K562 (cell line): Measurements from ENCODE around the gene GCNT4. TPM values are rescaled to one million over a fixed set of nuclear protein-coding genes. Genes with fewer than 3 reads are reported as not detected.

Experiments used
- ATAC-seq: fragments of 200-7000 bp; cut with Tn5 transposase; 3 replicates; pipeline ENCODE4 v1.9.1; 2020; ENCODE audit warnings: moderate library complexity
- BruUV-seq: library from RNA; stranded (reverse); fragments of 400-500 nt; replicated peaks from 2 replicates; lab custom pipeline; 2021; lab: Mats Ljungman, UMichigan
- CTCF ChIA-PET: fragments of 300-600 bp; formaldehyde crosslinking; extraction: SDS; loops from one replicate; lab custom pipeline; 2021; ENCODE audit warnings: low intra/inter-chr PET ratio; lab: Yijun Ruan, JAX
- POLR2A ChIA-PET: fragments of 300-600, 350-650 bp; sonication (Branson Sonifier 250); formaldehyde crosslinking; extraction: SDS; loops from one replicate; lab custom pipeline; 2021; ENCODE audit warnings: antibody characterized with exemption, inconsistent platforms; lab: Yijun Ruan, JAX
- DNase-seq, 4 experiments: peaks; one replicate each; pipeline versions ENCODE4 v3.0.0 to v3.0.0-alpha.2; 2011 to 2018; ENCODE audit warnings: low spot score in 3 of 4, mixed read lengths in 3 of 4; ENCODE audit errors: extremely low read depth in 1 of 4
- FAIRE-seq: peaks from 2 replicates; lab custom pipeline; 2011; peaks lifted over from hg19 to GRCh38; lab: Jason Lieb, UNC
- H2AFZ ChIP-seq: 2 replicates; pipeline ENCODE4 v1.6.0; 2011; ENCODE audit warnings: low read depth, low read length, control low read depth, inconsistent platforms
- H3K27ac ChIP-seq: fragments of 200-600 bp; 3 replicates; pipeline ENCODE4 v1.8.0; 2011; ENCODE audit warnings: low read depth, mild to moderate bottlenecking, control low read depth, inconsistent platforms, low read length, moderate library complexity, mixed read lengths; ENCODE audit errors: extremely low read depth
- H3K27me3 ChIP-seq, 2 experiments: fragments of 300-600 bp in 1 of 2; 2 replicates in 1 of 2; 3 replicates in 1 of 2; pipeline versions ENCODE4 v1.6.0 to v1.8.0; 2011; ENCODE audit warnings: inconsistent platforms in 2 of 2, low read length in 2 of 2, mild to moderate bottlenecking in 1 of 2, mixed read lengths in 1 of 2, moderate library complexity in 1 of 2; ENCODE audit not compliant: control insufficient read depth in 2 of 2, insufficient read depth in 2 of 2
- H3K36me3 ChIP-seq: fragments of 300-600 bp; 3 replicates; pipeline ENCODE4 v1.8.0; 2011; ENCODE audit warnings: mild to moderate bottlenecking, low read length, inconsistent platforms; ENCODE audit not compliant: control insufficient read depth, insufficient read depth
- H3K4me1 ChIP-seq, 2 experiments: fragments of 200-600 bp in 1 of 2; replicated peaks in 1 of 2; 2 replicates in 1 of 2; 3 replicates in 1 of 2; pipeline versions ENCODE4 v1.5.1 to v1.8.0; 2011; ENCODE audit warnings: inconsistent platforms in 2 of 2, low read length in 2 of 2, mild to moderate bottlenecking in 1 of 2, mixed read lengths in 1 of 2, moderate library complexity in 1 of 2; ENCODE audit not compliant: control insufficient read depth in 2 of 2, insufficient read depth in 2 of 2
- H3K4me2 ChIP-seq: 2 replicates; pipeline ENCODE4 v1.6.1; 2011; ENCODE audit warnings: low read length, control low read depth, inconsistent platforms, mixed read lengths; ENCODE audit not compliant: insufficient read depth
- H3K4me3 ChIP-seq: fragments of 200-600 bp; sonication (generic), shearing (Covaris generic); 2 replicates; pipeline ENCODE4 v1.5.1; 2016; ENCODE audit warnings: control low read depth, inconsistent platforms
- H3K79me2 ChIP-seq: fragments of 200-600 bp; 3 replicates; pipeline ENCODE4 v1.8.0; 2011; ENCODE audit warnings: low read length, inconsistent platforms; ENCODE audit not compliant: control insufficient read depth, insufficient read depth
- H3K9ac ChIP-seq, 2 experiments: 2 replicates each; pipeline versions ENCODE4 v1.6.0 to v1.6.1; 2011; ENCODE audit warnings: low read depth in 2 of 2, low read length in 2 of 2, control low read depth in 1 of 2, inconsistent platforms in 1 of 2, mild to moderate bottlenecking in 1 of 2, mixed read lengths in 1 of 2; ENCODE audit not compliant: insufficient read depth in 1 of 2
- H3K9me1 ChIP-seq: one replicate; pipeline ENCODE4 v1.6.0; 2011; ENCODE audit warnings: inconsistent platforms, mild to moderate bottlenecking, low read length, moderate library complexity; ENCODE audit not compliant: control insufficient read depth, insufficient read depth
- H3K9me3 ChIP-seq: replicated peaks from 2 replicates; pipeline ENCODE4 v1.5.1; 2011; ENCODE audit warnings: low read depth, low read length, inconsistent platforms; ENCODE audit not compliant: control insufficient read depth, insufficient read depth
- H4K20me1 ChIP-seq: replicated peaks from 2 replicates; pipeline ENCODE4 v1.6.1; 2011; ENCODE audit warnings: low read length, inconsistent platforms, mixed read lengths; ENCODE audit not compliant: control insufficient read depth, insufficient read depth
- AFF1 ChIP-seq, 2 experiments: fragments of 450-650 bp; IDR thresholded peaks; 2 replicates each; pipeline ENCODE4 v1.6.1; 2018; ENCODE audit warnings: mild to moderate bottlenecking in 2 of 2, low read depth in 1 of 2; ENCODE audit not compliant: partially characterized antibody in 2 of 2
- ARID2 ChIP-seq: fragments of 450-650 bp; IDR thresholded peaks from 2 replicates; pipeline ENCODE4 v1.6.1; 2017; ENCODE audit warnings: antibody characterized with exemption, mild to moderate bottlenecking
- CCNT2 ChIP-seq: IDR thresholded peaks from 2 replicates; pipeline ENCODE4 v1.6.1; 2011; ENCODE audit warnings: borderline replicate concordance, low read depth, mild to moderate bottlenecking, moderate library complexity, mixed read lengths, low read length; ENCODE audit not compliant: insufficient read length; ENCODE audit errors: extremely low read depth
- CHD4 ChIP-seq: fragments of 200-600 bp; sonication (generic); IDR thresholded peaks from 3 replicates; pipeline ENCODE4 v1.6.1; 2012; ENCODE audit warnings: low read depth, mild to moderate bottlenecking, mixed read lengths, low read length, inconsistent platforms; ENCODE audit not compliant: insufficient read depth, insufficient replicate concordance, poor library complexity, severe bottlenecking
- DLX4 ChIP-seq: fragments of 250-450 bp; sonication (Bioruptor Pico); IDR thresholded peaks from 2 replicates; pipeline ENCODE4 v1.6.1; 2021; ENCODE audit warnings: mild to moderate bottlenecking
- GABPB2 ChIP-seq: fragments of 250-450 bp; sonication (Bioruptor Pico); conservative IDR thresholded peaks from 2 replicates; pipeline ENCODE4 v1.5.1; 2021; ENCODE audit warnings: mild to moderate bottlenecking
- MAFK ChIP-seq: IDR thresholded peaks from 2 replicates; pipeline ENCODE4 v1.6.1; 2011; ENCODE audit warnings: low read length, improper control_type of control experiment
- PPARD ChIP-seq: fragments of 250-450 bp; sonication (Bioruptor Pico); IDR thresholded peaks from 2 replicates; pipeline ENCODE4 v1.8.0; 2022; ENCODE audit warnings: inconsistent platforms, mild to moderate bottlenecking, moderate library complexity
- RBM25 ChIP-seq: fragments of 200-400 bp; formaldehyde crosslinking; IDR thresholded peaks from 2 replicates; pipeline ENCODE4 v1.6.1; 2018; ENCODE audit warnings: low read length, low read depth, moderate library complexity; ENCODE audit not compliant: severe bottlenecking
- SMAD3 ChIP-seq: fragments of 450-650 bp; formaldehyde crosslinking; conservative IDR thresholded peaks from 2 replicates; pipeline ENCODE4 v1.4.0; 2020; ENCODE audit warnings: mild to moderate bottlenecking
- TFE3 ChIP-seq: fragments of 450-650 bp; formaldehyde crosslinking; IDR thresholded peaks from 2 replicates; pipeline ENCODE4 v1.4.0; 2020; ENCODE audit warnings: mild to moderate bottlenecking, mixed read lengths
- TGIF2 ChIP-seq: sonication (generic); formaldehyde crosslinking; IDR thresholded peaks from 2 replicates; pipeline ENCODE4 v1.8.1; 2022; ENCODE audit warnings: mild to moderate bottlenecking, missing genetic modification reagents, moderate library complexity
- ZBTB9 ChIP-seq: fragments of 450-650 bp; formaldehyde crosslinking; IDR thresholded peaks from 2 replicates; pipeline ENCODE4 v1.4.0; 2020; ENCODE audit warnings: mild to moderate bottlenecking, moderate library complexity
- ZKSCAN1 ChIP-seq: fragments of 150-350 bp; IDR thresholded peaks from 2 replicates; pipeline ENCODE4 v1.6.1; 2016; ENCODE audit warnings: low read depth, low read length
- ZNF785 ChIP-seq: fragments of 250-450 bp; sonication (Bioruptor Pico); IDR thresholded peaks from 2 replicates; pipeline ENCODE4 v1.4.0; 2020; ENCODE audit warnings: mild to moderate bottlenecking
- WGBS: fragments of 100-300 bp; shearing (Covaris generic); methylation state at CpG from one replicate; pipeline ENCODE4 v1.1.6; 2016; ENCODE audit warnings: low coverage, mixed read lengths; ENCODE audit not compliant: insufficient coverage; ENCODE audit errors: missing lambda C conversion rate; 5-methylcytosine and 5-hydroxymethylcytosine counted together
- in situ Hi-C: fragments of 300-500 bp; cut with MboI; formaldehyde crosslinking; loops from 4 replicates; pipeline ENCODE4 v1.15.0; 2018; ENCODE audit warnings: inconsistent platforms, mixed read lengths
- intact Hi-C: fragments of 100-400 bp; cut with micrococcal nuclease; formaldehyde crosslinking; loops from 2 replicates; pipeline ENCODE4 v1.14.2; 2022
- polyA plus RNA-seq, 8 experiments: library from polyadenylated mRNA; depleted of rRNA in 4 of 8; stranded (reverse) in 5 of 8; unstranded in 3 of 8; fragments of >200 nt; fragmentation: Nextera tagmentation in 2 of 8; fragmentation: Illumina TruSeq in 1 of 8; extraction: Ambion mirVana in 2 of 8; extraction: Trizol in 1 of 8; gene quantifications; 2 replicates each; pipeline versions ENCODE4 v1.2.1 to v1.2.3, GENCODE V29; 2011 to 2014; ENCODE audit warnings: inconsistent platforms in 1 of 8, missing spikeins in 1 of 8
- total RNA-seq, 7 experiments: library from RNA; depleted of rRNA in 6 of 7; stranded (reverse); fragments of >200 nt in 6 of 7; fragmentation: Illumina TruSeq in 2 of 7; extraction: Trizol in 2 of 7; gene quantifications; 2 replicates each; pipeline versions ENCODE4 v1.2.1 to v1.2.3, GENCODE V29; 2011 to 2021; ENCODE audit warnings: low replicate concordance in 1 of 7

Gene GCNT4
- total and polyA plus RNA-seq, 9 of the 15 experiments (the other 6 are each of a cell fraction or from before 2014, with no cell fraction given), result 0.01 TPM; not detected in 8

GRCh38 chr5:75021219-75021618 is 31.1 kb downstream of the GCNT4 start:
- Histone ChIP-seq H3K4me3 (no peak overlapping the region), H3K4me1 (no peaks in the 10 kb centered on the region), H2AFZ (no peak overlapping the region), H3K9ac (no peak overlapping the region), H3K27me3 (no peaks in the 10 kb centered on the region; a peak in 1 of 5 replicates), H3K79me2 (no peaks in the 10 kb centered on the region), H4K20me1 (no peaks in the 10 kb centered on the region), H3K36me3 (no peaks in the 10 kb centered on the region), H3K27ac (no peak overlapping the region), H3K9me3 (no peaks in the 10 kb centered on the region), H3K4me2 (no peak overlapping the region), H3K9me1 (no peaks in the 10 kb centered on the region)
- ChIA-PET POLR2A (no interaction called here), CTCF (no interaction called here)
- ATAC-seq, result peak; percentile 29; the same call in 1 of the 3 replicates
- 0% methylated on average over 3 of the region's 3 CpGs for WGBS
- DNase-seq, result peak in 2 of 4 experiments; percentile 4 to 16
- no peak for FAIRE-seq
- in situ Hi-C loops (no loop called here), intact Hi-C loops (no loop called here)
- no TSS peak for BruUV-seq
- TF ChIP-seq ZKSCAN1, result no peak
- TF ChIP-seq ZBTB9 (CRISPR knock-in tag), result no peak
- TF ChIP-seq SMAD3 (CRISPR knock-in tag), result no peak
- TF ChIP-seq GABPB2 (CRISPR knock-in tag), result no peak
- no peak for TF ChIP-seq TGIF2
- no peak for TF ChIP-seq ARID2
- TF ChIP-seq RBM25, result no peak
- no peak for TF ChIP-seq CCNT2
- TF ChIP-seq MAFK, result no peak
- no peak for TF ChIP-seq PPARD (CRISPR knock-in tag)
- TF ChIP-seq AFF1 (IDR thresholded peaks at IDR 0.05; ENCODE audit: low read depth in 1 of 2, partially characterized antibody in 2 of 2), result no peak
- no peak for TF ChIP-seq ZNF785 (CRISPR knock-in tag)
- TF ChIP-seq DLX4 (CRISPR knock-in tag), result no peak
- peak; percentile 86 for TF ChIP-seq TFE3
- no peak for TF ChIP-seq CHD4
